Erythroblast (primary cell): ENCODE results near the gene GARNL3.

ENCODE experiments used
- GATA1 ChIP-seq: IDR thresholded peaks from 2 replicates; pipeline ENCODE4 v1.6.1; 2011; ENCODE audit warnings: low read depth, mild to moderate bottlenecking, control low read depth, low read length, moderate library complexity
- POLR2A ChIP-seq: IDR thresholded peaks from 2 replicates; pipeline ENCODE4 v1.6.1; 2011; ENCODE audit warnings: mild to moderate bottlenecking, low read length

DNA sequence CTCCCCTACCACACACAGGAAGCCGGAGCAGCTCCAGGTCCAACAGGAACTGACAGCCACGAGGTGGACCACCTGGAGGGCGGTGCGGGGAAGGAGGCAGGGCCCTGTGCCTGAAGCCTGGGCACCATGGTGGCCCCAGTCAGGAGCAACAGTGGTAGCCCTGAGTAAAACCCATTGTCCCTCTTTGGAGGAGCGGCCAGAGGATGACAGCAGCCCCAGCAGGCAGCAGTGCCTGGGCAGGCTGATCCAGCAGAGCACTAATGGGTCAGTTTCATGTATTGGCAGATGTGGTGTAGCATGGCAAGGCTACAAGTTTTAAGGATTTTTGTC is 47.7 kb upstream of the GARNL3 start:
- TF ChIP-seq POLR2A: no peak
- TF ChIP-seq GATA1: no peak
